Gastroesophageal sphincter (tissue), 4 donors: ENCODE measurements around the gene TPM1. TPM values are rescaled to one million over a fixed set of nuclear protein-coding genes. Genes with fewer than 3 reads are reported as not detected.

Experiments
- ATAC-seq: fragments of 150-250 bp; one replicate; pipeline ENCODE4 v1.9.1; 2016; ENCODE audit warnings: mild to moderate bottlenecking, moderate library complexity
- H3K27ac ChIP-seq, 4 donors: fragments of 200-600 bp; sonication (generic) in 3 of 4; 1 replicate in 3 of 4; 2 replicates in 1 of 4; pipeline ENCODE4 v1.5.1; 2016 to 2019
- H3K27me3 ChIP-seq: fragments of 200-600 bp; sonication (generic); one replicate; pipeline ENCODE4 v1.5.1; 2019
- H3K36me3 ChIP-seq, 2 donors: fragments of 200-600 bp; sonication (generic); one replicate each; pipeline ENCODE4 v1.5.1; 2019; ENCODE audit warnings: control low read depth in 1 of 2
- H3K4me1 ChIP-seq, 3 donors: fragments of 200-600 bp; sonication (generic); 1 replicate in 2 of 3; 2 replicates in 1 of 3; pipeline ENCODE4 v1.5.1; 2016 to 2019; ENCODE audit warnings: control low read depth in 2 of 3
- H3K4me3 ChIP-seq, 2 donors: fragments of 200-600 bp; sonication (generic); one replicate each; pipeline ENCODE4 v1.5.1; 2019; ENCODE audit warnings: mild to moderate bottlenecking in 1 of 2, moderate library complexity in 1 of 2
- H3K9me3 ChIP-seq, 3 donors: fragments of 200-600 bp; sonication (generic); one replicate each; pipeline ENCODE4 v1.5.1; 2017 to 2019; ENCODE audit warnings: control low read depth in 2 of 3
- CTCF ChIP-seq, 4 experiments: fragments of 200-600 bp in 2 of 4; fragments of 450-650 bp in 2 of 4; sonication (generic) in 1 of 4; IDR thresholded peaks; one replicate each; pipeline ENCODE4 v1.5.1; 2017 to 2019; ENCODE audit warnings: antibody characterized with exemption in 4 of 4, mild to moderate bottlenecking in 2 of 4, moderate library complexity in 2 of 4
- EP300 ChIP-seq: sonication (generic); formaldehyde crosslinking; IDR thresholded peaks from one replicate; pipeline ENCODE4 v1.6.1; 2017; ENCODE audit warnings: antibody characterized with exemption, mild to moderate bottlenecking
- POLR2A ChIP-seq, 2 donors: fragments of 450-650 bp; IDR thresholded peaks; one replicate each; pipeline ENCODE4 v1.6.1; 2017; ENCODE audit warnings: antibody characterized with exemption in 2 of 2, mild to moderate bottlenecking in 2 of 2, moderate library complexity in 1 of 2
- POLR2AphosphoS5 ChIP-seq: sonication (generic); formaldehyde crosslinking; IDR thresholded peaks from one replicate; pipeline ENCODE4 v1.6.1; 2017; ENCODE audit warnings: antibody characterized with exemption
- WGBS, 2 donors: methylation state at CpG; one replicate each; pipeline ENCODE4 v1.1.5; 2018; ENCODE audit warnings: low coverage in 1 of 2; 5-methylcytosine and 5-hydroxymethylcytosine counted together
- total RNA-seq, 4 donors: library from RNA; depleted of rRNA; stranded (reverse); fragments of >200 nt; gene quantifications; one replicate each; pipeline ENCODE4 v1.1.0, GENCODE V29; 2016

TPM1 gene
- total RNA-seq, 4 donors from 2014 or later: 3,599 to 7,152 (median 6,397) TPM

GRCh38 chr15:62997441-62997840 is 45.1 kb upstream of the TPM1 start:
- Histone ChIP-seq H3K27ac (no peak overlapping the region), H3K9me3 (no peaks in the 10 kb centered on the region), H3K36me3 (no peaks in the 10 kb centered on the region), H3K4me3 (no peak overlapping the region), H3K27me3 (no peaks in the 10 kb centered on the region), H3K4me1 (no peaks in the 10 kb centered on the region)
- ATAC-seq: no peak
- WGBS, 2 donors: 97 to 100% methylated on average over 1 to 3 of the region's 3 CpGs
- no peak for TF ChIP-seq CTCF (IDR thresholded peaks at IDR 0.05)
- no peak for TF ChIP-seq EP300
- no peak for TF ChIP-seq POLR2A (IDR thresholded peaks at IDR 0.05)
- no peak for TF ChIP-seq POLR2AphosphoS5

GRCh38 chr15:62998262-62998890 is 44.2 kb upstream of the TPM1 start:
- H3K9me3 ChIP-seq: no peaks in the 10 kb centered on the region
- no peaks in the 10 kb centered on the region for H3K27me3 ChIP-seq
- ATAC-seq: no peak
- 91 to 96% methylated on average over 3 to 6 of the region's 6 CpGs for WGBS, 2 donors
- H3K4me3 ChIP-seq: no peak overlapping the region
- H3K36me3 ChIP-seq: no peaks in the 10 kb centered on the region
- TF ChIP-seq EP300 (no peak), POLR2A (IDR thresholded peaks at IDR 0.05) (no peak)
- H3K4me1 ChIP-seq: no peaks in the 10 kb centered on the region
- H3K27ac ChIP-seq: no peak overlapping the region

GRCh38 chr15:62999178-62999577 is 43.4 kb upstream of the TPM1 start:
- ATAC-seq: no peak

GRCh38 chr15:62999923-63000561 is 42.5 kb upstream of the TPM1 start:
- Histone ChIP-seq H3K4me3 (no peak overlapping the region), H3K36me3 (no peaks in the 10 kb centered on the region), H3K27me3 (no peaks in the 10 kb centered on the region), H3K9me3 (no peaks in the 10 kb centered on the region), H3K27ac (no peak overlapping the region), H3K4me1 (no peaks in the 10 kb centered on the region)
- ATAC-seq: no peak
- 80 to 81% methylated on average over 5 to 9 of the region's 12 CpGs for WGBS, 2 donors
- TF ChIP-seq EP300: no peak
- no peak for TF ChIP-seq POLR2A (IDR thresholded peaks at IDR 0.05)
- no peak for TF ChIP-seq CTCF (IDR thresholded peaks at IDR 0.05)
- no peak for TF ChIP-seq POLR2AphosphoS5

More at GRCh38 chr15:62999178-62999577, 43.4 kb upstream of the TPM1 start:
- no peaks in the 10 kb centered on the region for H3K27me3 ChIP-seq
- H3K9me3 ChIP-seq: no peaks in the 10 kb centered on the region
- no peaks in the 10 kb centered on the region for H3K4me1 ChIP-seq
- no peak for TF ChIP-seq EP300
- TF ChIP-seq POLR2A (IDR thresholded peaks at IDR 0.05): no peak
- TF ChIP-seq CTCF (IDR thresholded peaks at IDR 0.05): no peak
- no peak for TF ChIP-seq POLR2AphosphoS5
- no peak overlapping the region for H3K4me3 ChIP-seq
- no peak overlapping the region for H3K27ac ChIP-seq
- WGBS, 2 donors: 89 to 92% methylated on average over 3 to 4 of the region's 4 CpGs
- no peaks in the 10 kb centered on the region for H3K36me3 ChIP-seq

GRCh38 chr15:63000706-63001105 is 41.8 kb upstream of the TPM1 start:
- H3K27me3 ChIP-seq: no peaks in the 10 kb centered on the region
- H3K9me3 ChIP-seq: no peaks in the 10 kb centered on the region
- TF ChIP-seq CTCF (IDR thresholded peaks at IDR 0.05) (no peak), POLR2A (IDR thresholded peaks at IDR 0.05) (no peak), POLR2AphosphoS5 (no peak), EP300 (no peak)
- WGBS, 2 donors: 80 to 100% methylated on average over 1 to 2 of the region's 3 CpGs
- no peaks in the 10 kb centered on the region for H3K4me1 ChIP-seq
- H3K36me3 ChIP-seq: no peaks in the 10 kb centered on the region
- H3K4me3 ChIP-seq: no peak overlapping the region
- H3K27ac ChIP-seq: no peak overlapping the region
- no peak for ATAC-seq
